NOMO-1 (cell line): Measurements from ENCODE around the gene SBSN.

Source experiments
- DNase-seq, 2 experiments: peaks; one replicate each; lab custom pipeline; 2025; ENCODE audit not compliant: unreplicated experiment in 2 of 2; lab: John Stamatoyannopoulos, UW

Gene SBSN

DNA sequence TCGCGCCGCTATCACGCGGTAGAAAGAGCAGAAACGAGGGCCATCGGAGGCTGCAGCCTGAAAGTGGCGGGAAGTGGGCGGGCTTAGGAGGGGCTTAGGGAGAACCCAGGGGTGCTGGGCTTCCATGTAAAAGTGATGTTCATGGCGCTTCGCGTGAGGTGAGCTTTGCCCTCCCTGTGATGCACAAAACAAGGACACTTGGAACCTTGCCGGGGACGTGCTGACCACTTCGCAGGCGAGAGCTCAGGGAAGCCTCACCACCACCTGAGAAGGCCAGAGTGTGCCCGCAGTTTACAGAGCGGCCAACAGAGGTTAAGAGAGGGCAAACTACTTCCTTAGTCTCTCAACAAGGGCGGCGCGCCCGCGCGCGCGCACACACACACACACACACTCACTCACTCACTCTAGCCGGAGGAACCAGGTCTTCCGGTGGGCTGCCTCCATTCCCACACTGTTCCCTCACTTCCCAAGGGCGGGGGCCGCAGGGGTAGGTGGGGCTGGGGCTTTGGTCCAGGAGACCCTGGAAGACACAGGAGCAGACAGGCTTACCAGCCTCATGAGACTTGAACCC lies 5.8 kb upstream of the SBSN start:
- peak; percentile 14 to 27 for DNase-seq

DNA sequence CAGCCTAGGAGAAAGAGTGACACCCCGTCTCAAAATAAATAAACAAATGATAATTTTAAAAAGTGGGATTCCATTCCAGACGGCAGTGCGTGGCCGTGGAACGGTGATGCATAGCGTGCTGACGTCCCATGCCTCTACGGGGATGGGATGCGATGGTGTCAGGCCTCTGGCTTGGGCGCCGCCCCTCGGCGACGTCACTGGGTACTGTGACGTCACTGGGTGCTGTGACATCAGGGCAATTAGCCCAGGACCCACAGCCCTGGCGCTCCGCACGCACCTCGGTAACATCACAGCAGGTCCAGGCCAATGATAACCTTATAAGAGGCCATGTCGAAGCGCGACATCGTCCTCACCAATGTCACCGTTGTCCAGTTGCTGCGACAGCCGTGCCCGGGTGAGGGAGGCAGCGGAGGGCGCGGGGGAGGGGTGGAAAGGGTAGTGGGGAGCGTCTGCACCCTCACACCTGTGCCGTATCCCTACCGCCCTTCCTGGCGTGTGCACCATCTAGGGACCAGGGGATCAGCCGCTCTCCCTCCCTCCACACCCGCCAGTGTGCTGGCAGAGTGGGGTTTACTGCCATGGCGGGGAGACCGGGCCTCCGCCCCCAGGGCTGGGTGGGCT lies 5.2 kb upstream of the SBSN start, which contains the start of gene GAPDHS:
Gene GAPDHS, plus strand, starts transcription at position 256 of the 621 bp plus-strand sequence. Its CDS starts 72 bp downstream, at position 328.
- no peak for DNase-seq

- no peak for DNase-seq
Observed at GRCh38 chr19:35531291-35531690, 3.2 kb upstream of the SBSN start.

- no peak for DNase-seq
Observed at GRCh38 chr19:35529241-35530218, 1.4 kb upstream of the SBSN start.

- DNase-seq, result no peak
Observed at GRCh38 chr19:35525873-35526272, 2.2 kb downstream of the SBSN start.

GRCh38 chr19:35524181-35524837 lies 3.8 kb downstream of the SBSN start:
- no peak for DNase-seq

GRCh38 chr19:35522745-35523327 lies 5.3 kb downstream of the SBSN start:
- no peak for DNase-seq

GRCh38 chr19:35521124-35521743 lies 6.9 kb downstream of the SBSN start:
- DNase-seq, result no peak

DNA sequence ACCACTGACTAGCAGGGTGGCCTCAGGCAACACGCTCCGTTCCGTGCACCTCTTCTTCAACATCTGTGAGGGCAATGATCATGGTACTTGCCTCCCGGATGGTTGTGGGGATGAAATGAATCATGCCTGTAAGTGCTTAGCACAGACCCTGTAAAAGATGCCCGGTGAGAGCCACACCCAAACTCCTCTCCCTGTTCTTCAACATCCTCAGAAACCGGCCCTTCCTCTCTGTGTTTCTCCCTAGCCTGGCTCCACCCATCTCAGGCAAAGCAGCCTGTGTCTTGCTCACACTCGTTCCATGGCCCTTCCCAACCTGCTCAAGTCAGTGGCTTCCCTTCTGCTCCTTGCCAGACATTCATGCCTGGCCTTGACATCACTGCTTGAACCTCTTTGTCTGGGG lies 8.8 kb downstream of the SBSN start:
- DNase-seq, result no peak

DNA sequence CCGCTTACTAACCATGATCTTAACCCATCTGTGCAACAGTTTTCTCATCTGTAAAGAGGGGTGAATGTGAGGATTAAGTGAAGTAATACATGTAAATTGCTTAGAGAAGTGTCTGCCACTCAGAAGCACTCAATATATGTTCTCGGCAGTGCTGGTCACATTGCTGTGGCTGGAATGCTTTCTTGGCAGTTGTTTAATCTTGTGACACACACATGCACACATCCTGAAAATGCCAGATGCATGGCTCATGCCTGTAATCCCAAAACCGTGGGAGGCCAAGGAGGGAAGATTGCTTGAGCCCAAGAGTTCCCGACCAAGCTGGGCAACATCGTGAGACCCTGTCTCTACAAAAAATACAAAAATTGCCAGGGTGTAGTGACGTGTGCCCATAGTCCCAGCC lies 9.8 kb downstream of the SBSN start:
- no peak for DNase-seq

DNA sequence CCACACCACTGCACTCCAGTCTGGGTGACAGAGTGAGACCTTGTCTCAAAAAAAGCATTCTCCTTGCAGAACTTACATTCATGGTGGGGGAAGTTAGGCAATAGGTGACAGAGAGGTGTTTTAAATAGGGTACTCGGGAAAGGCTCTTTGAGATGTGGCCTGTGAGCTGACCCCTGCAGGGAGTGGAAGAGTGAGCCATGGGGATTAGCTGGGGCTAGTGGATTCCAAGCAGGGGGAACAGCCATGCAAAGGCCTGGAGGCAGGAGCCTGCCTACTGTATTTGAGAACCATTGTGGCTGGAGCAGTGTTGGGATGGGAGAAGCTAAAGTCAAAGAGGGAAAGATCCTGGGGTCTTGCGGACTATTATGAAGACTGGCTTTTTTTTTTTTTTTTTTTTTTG lies 10.8 kb downstream of the SBSN start:
- no peak for DNase-seq

GRCh38 chr19:35516310-35516709 lies 11.8 kb downstream of the SBSN start:
- DNase-seq, result no peak

DNA sequence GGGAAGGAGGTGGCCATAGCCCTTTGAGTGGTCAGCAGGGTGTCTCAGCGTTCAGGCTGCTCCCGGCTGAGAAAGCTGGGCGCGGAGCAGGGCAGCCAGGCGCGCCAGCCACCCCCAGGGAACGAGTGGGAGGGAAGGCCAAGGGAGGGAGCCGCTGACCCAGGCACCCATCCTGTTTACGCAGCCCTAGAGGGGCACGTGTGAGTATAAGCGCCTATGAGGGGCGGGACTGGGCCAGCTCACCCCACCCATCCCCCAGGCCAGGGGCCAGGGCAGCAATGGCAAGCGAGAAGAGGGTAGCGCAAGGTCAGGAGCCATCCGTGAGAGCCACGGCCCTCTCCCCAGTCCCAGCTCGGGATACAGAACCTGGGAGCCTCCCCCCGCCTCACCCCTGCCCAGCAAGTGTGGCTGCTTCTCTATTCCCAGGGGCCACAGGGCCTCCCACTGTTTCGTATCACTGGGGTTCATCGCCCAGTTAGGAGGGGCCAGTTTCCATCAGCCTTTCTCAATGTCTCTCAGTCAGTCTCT lies 13.8 kb downstream of the SBSN start:
- DNase-seq, result no peak

DNA sequence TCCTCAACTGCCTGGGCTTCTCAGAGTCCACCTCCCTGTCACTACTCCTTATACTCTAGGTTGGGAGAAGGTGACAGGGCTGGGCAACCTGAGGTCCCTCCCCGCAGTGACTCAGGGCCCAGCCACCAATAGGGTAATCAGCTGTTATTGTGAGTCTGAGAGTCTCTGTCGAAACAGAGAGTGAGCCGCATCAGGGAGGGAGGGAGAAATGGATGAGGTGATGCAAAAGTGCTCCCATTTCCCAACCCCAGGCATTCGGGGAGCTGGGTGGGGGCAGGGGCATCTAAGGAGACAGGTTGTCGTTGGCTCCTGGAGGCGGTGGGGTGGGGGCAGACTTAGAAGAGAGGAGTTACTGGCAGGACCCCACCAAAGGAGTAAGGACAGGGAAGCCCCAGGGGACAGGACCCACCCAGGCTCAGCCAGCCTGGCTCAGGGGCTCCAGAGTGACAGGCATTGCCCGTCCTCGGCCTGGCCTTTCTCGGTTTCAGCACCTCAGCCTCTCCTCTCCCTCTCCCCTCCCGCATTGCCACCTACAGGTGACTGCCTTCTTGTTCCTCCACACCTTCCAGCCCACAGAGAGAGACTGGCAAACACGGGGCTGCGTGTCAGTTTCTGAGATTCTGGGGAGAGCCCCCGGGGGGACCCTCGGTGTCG lies 14.4 kb downstream of the SBSN start, which contains the start of gene DMKN:
Gene DMKN, minus strand, starts transcription at position 22 of the 654 bp plus-strand sequence. CDS start 174 bp downstream, outside the sequence.
- no peak for DNase-seq

- no peak for DNase-seq
Observed at GRCh38 chr19:35512831-35513627, 15.1 kb downstream of the SBSN start.

DNA sequence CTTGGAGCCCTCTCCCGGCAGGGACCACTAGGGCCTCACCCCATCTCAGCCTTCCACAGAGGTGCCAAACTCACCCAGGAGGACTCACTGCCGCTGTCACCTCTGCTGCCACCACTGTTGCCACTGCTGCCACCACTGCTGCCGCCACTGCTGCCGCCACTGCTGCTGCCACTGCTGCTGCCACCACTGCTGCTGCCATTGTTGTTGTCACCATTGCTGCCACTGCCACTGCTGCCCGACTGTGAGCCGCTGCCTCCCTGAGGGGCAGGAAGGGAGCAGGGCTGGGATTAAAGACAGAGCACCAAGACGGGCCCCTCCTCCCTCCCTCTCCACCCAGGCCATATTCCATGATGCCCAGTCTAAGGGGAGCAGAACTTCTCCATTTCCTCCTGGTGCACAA lies 16.8 kb downstream of the SBSN start:
- no peak for DNase-seq

DNA sequence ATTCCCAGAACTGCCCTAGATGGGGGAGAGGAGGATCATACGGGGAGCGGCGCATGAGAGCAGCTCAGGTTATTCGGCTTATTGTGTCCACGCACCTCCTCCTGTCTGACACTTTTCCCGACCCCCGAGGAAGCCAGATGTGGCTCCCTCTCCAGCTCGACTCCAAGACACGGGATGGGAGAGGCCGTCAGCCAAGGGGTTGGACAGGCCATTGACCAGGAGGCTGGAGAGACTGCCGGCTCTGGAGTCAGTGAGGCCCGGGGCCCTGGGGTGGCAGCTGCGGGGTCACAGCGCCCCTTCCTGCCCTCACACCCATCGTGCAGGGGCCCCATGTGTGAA lies 17.5 kb downstream of the SBSN start:
- no peak for DNase-seq

DNA sequence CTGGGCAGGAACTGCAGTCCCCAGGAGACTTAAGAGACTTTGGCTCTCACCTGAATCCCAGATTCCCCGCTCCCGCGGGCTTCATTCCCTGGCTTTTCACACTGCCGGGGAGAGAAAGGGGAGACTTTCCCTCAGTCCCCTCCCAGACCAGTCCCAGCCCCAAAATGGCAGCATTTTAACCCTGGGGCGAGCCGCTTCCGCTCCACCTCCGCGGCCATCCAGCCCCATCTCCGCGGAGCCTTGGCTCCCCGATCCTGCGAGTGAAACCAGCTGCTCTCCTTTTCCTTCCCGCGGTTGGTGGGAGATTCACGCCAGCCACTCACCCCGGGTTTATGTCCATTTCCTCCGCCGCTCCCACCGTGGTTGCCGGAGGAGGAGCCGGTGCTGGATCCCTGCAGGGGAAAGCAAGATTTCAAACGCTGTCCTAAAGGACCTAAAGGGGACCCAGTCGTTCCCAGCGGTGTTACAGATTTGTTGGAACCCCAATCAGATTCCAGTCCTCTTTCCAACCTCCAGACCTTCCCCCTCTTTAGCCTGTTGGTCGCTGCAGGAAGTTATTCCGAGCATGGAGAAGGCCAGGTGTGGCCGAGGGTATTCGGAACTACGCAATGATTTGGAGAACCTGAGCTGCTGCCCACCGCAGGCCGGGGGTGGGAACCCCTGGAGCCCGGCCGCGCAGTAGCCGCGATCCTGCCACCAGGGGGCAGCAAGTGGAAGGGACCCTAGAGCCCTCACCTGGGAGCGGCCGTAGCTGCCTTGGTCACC lies 18.1 kb downstream of the SBSN start:
- peak; percentile 23 to 40 for DNase-seq
